SK-N-SH (cell line): ENCODE results near the gene SAMM50.

ENCODE experiments used
- CHD2 ChIP-seq: fragments of 150-350 bp; IDR thresholded peaks from 2 replicates; pipeline ENCODE4 v1.6.1; 2018; ENCODE audit warnings: low read length; ENCODE audit not compliant: partially characterized antibody
- CTCF ChIP-seq: fragments of 200-600 bp; sonication (generic); IDR thresholded peaks from 2 replicates; pipeline ENCODE4 v1.6.1; 2017; ENCODE audit warnings: antibody characterized with exemption, mild to moderate bottlenecking, moderate library complexity
- EP300 ChIP-seq, 2 experiments: IDR thresholded peaks; 2 replicates each; pipeline versions ENCODE4 v1.4.0 to v1.6.1; 2012; ENCODE audit warnings: borderline replicate concordance in 1 of 2, low read depth in 1 of 2, low read length in 1 of 2
- JUND ChIP-seq: IDR thresholded peaks from 2 replicates; pipeline ENCODE4 v1.4.0; 2012
- MAX ChIP-seq: IDR thresholded peaks from 2 replicates; pipeline ENCODE4 v1.4.0; 2012; ENCODE audit warnings: low read depth
- NFIC ChIP-seq: IDR thresholded peaks from 2 replicates; pipeline ENCODE4 v1.4.0; 2012; ENCODE audit warnings: borderline replicate concordance
- POLR2AphosphoS5 ChIP-seq: IDR thresholded peaks from 2 replicates; pipeline ENCODE4 v1.6.1; 2012; ENCODE audit warnings: low read depth, low read length
- SMC3 ChIP-seq: IDR thresholded peaks from 2 replicates; pipeline ENCODE4 v1.6.1; 2012; ENCODE audit warnings: low read depth, low read length, improper control_type of control experiment
- TAF1 ChIP-seq: IDR thresholded peaks from 2 replicates; pipeline ENCODE4 v1.6.1; 2012; ENCODE audit warnings: low read depth, mild to moderate bottlenecking, low read length, moderate library complexity, borderline replicate concordance
- YY1 ChIP-seq: IDR thresholded peaks from 2 replicates; pipeline ENCODE4 v1.4.0; 2012; ENCODE audit warnings: low read depth, mild to moderate bottlenecking

GRCh38 chr22:43994006-43994405 is 38.8 kb downstream of the SAMM50 start:
- TF ChIP-seq POLR2AphosphoS5 (no peak), CTCF (no peak), TAF1 (no peak), NFIC (no peak), EP300 (IDR thresholded peaks at IDR 0.05; ENCODE audit: borderline replicate concordance in 1 of 2, low read depth in 1 of 2, low read length in 1 of 2) (no peak), JUND (no peak), MAX (no peak), YY1 (no peak), SMC3 (no peak), CHD2 (no peak)
